ENCODE data around the gene CMIP. TPM values are rescaled to one million over a fixed set of nuclear protein-coding genes. Genes with fewer than 3 reads are reported as not detected.
A peak's percentile ranks its signal among the peaks of the same experiment; 100 is the strongest.

The CMIP gene
- total RNA-seq, 6 experiments from 2014 or later, result 12.2 to 23.0 (median 16.5) TPM

DNA sequence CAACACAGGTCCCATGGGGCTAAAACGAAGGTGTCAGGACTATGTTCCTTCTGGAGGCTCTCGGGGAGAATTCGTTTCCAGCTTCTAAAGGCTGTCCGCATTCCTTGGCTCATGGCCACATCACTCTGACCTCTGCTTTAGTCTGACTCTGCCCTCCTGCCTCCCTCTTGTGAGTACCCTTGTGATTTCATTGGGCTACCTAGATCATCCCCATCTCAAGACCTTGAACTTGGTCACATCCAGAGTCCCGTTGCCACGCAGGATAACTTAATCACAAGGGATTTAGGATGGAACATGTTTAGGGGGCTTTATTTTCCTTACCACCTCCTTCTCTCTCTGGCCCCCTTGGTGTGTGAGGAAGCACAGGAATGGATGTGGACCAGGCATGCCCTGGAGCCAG lies 173.6 kb downstream of the CMIP start:
- 52% methylated on average over 3 of the region's 6 CpGs for WGBS (ENCODE audit: insufficient coverage, low coverage, low lambda C conversion rate, missing lambda C conversion rate)
- no peak for ATAC-seq
- H3K4me1 ChIP-seq, result no peaks in the 10 kb centered on the region
- H3K36me3 ChIP-seq, result no peaks in the 10 kb centered on the region
- H3K27ac ChIP-seq, result peak overlapping the region in 1 of 3 donors; percentile 29
- no peak for DNase-seq
- intact Hi-C loops (cut with DNase I), result loop anchor here in 1 of 2 donors (5.0 kb wide), 1 partner anchor 104 kb away; no protein-coding TSS in a partner anchor
- no peaks in the 10 kb centered on the region for H3K27me3 ChIP-seq
- no peaks in the 10 kb centered on the region for H3K9me3 ChIP-seq
- H3K4me3 ChIP-seq, result no peak overlapping the region
- TF ChIP-seq, protein P1, sequence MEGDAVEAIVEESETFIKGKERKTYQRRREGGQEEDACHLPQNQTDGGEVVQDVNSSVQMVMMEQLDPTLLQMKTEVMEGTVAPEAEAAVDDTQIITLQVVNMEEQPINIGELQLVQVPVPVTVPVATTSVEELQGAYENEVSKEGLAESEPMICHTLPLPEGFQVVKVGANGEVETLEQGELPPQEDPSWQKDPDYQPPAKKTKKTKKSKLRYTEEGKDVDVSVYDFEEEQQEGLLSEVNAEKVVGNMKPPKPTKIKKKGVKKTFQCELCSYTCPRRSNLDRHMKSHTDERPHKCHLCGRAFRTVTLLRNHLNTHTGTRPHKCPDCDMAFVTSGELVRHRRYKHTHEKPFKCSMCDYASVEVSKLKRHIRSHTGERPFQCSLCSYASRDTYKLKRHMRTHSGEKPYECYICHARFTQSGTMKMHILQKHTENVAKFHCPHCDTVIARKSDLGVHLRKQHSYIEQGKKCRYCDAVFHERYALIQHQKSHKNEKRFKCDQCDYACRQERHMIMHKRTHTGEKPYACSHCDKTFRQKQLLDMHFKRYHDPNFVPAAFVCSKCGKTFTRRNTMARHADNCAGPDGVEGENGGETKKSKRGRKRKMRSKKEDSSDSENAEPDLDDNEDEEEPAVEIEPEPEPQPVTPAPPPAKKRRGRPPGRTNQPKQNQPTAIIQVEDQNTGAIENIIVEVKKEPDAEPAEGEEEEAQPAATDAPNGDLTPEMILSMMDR (IDR thresholded peaks at IDR 0.05), result no peak
- no peak for TF ChIP-seq POLR2A (IDR thresholded peaks at IDR 0.05)

DNA sequence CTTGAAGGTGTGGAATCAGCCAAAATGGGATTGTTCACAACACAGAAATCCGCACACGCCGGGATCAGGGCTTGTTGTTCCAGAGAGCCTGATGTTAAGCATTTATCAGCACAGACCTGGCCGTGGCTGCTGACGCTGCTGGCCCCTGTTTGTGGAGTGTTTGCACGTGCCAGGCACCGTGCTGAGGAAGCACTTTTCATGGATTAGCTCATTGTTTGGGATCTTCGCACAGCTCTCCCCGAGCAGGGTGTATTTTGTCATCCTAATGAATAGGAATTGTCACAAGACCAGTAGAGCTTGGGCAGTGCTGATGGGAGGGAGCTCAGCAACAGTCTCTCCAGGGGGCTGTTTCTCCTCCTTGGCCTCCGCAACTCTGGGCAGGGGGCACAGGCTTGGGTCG lies 174.1 kb downstream of the CMIP start:
- peak; percentile 50 to 73 (median 71) for DNase-seq
- peak; percentile 26 to 65 (median 44) for ATAC-seq
- Histone ChIP-seq H3K9me3 (no peaks in the 10 kb centered on the region), H3K4me1 (no peaks in the 10 kb centered on the region), H3K27me3 (no peaks in the 10 kb centered on the region), H3K36me3 (no peaks in the 10 kb centered on the region), H3K27ac (peak overlapping the region in 1 of 3 donors; percentile 29), H3K4me3 (no peak overlapping the region)
- WGBS (ENCODE audit: insufficient coverage, low coverage, low lambda C conversion rate, missing lambda C conversion rate), result 0% methylated on average over 1 of the region's 11 CpGs
- TF ChIP-seq, protein P1 (IDR thresholded peaks at IDR 0.05), result no peak
- no peak for TF ChIP-seq POLR2A (IDR thresholded peaks at IDR 0.05)
- intact Hi-C loops (cut with DNase I), result loop anchor here in 1 of 2 donors (5.0 kb wide), 1 partner anchor 104 kb away; no protein-coding TSS in a partner anchor

- no peak overlapping the region for H3K27ac ChIP-seq
- no peak for DNase-seq
- no peaks in the 10 kb centered on the region for H3K27me3 ChIP-seq
- no peak for ATAC-seq
- no peaks in the 10 kb centered on the region for H3K9me3 ChIP-seq
- whole genome bisulfite sequencing (ENCODE audit: insufficient coverage, low coverage, low lambda C conversion rate, missing lambda C conversion rate), result 90% methylated on average over 2 of the region's 4 CpGs
- intact Hi-C loops (cut with DNase I), result no loop called here
- no peaks in the 10 kb centered on the region for H3K36me3 ChIP-seq
- no peak for TF ChIP-seq POLR2A (IDR thresholded peaks at IDR 0.05)
- TF ChIP-seq, protein P1 (IDR thresholded peaks at IDR 0.05), result no peak
- peaks cover 0 to 3% (median 1%) of the 10 kb centered on the region in 4 donors for H3K4me1 ChIP-seq
- H3K4me3 ChIP-seq, result no peak overlapping the region
These were observed 175.4 kb downstream of the CMIP start for GRCh38 chr16:81620029-81620428.

GRCh38 chr16:81620796-81621195 lies 176.2 kb downstream of the CMIP start:
- WGBS (ENCODE audit: insufficient coverage, low coverage, low lambda C conversion rate, missing lambda C conversion rate), result 81% methylated on average over 6 of the region's 9 CpGs

More at GRCh38 chr16:81620796-81621195, 176.2 kb downstream of the CMIP start:
- intact Hi-C loops (cut with DNase I), result no loop called here
- no peaks in the 10 kb centered on the region for H3K27me3 ChIP-seq
- peaks cover 0 to 10% (median 5%) of the 10 kb centered on the region in 4 donors for H3K4me1 ChIP-seq
- TF ChIP-seq, protein P1 (IDR thresholded peaks at IDR 0.05), result no peak
- TF ChIP-seq POLR2A (IDR thresholded peaks at IDR 0.05), result no peak
- H3K4me3 ChIP-seq, result no peak overlapping the region
- H3K36me3 ChIP-seq, result no peaks in the 10 kb centered on the region
- no peaks in the 10 kb centered on the region for H3K9me3 ChIP-seq
- no peak overlapping the region for H3K27ac ChIP-seq
- DNase-seq, result no peak
- no peak for ATAC-seq

Data from right lobe of liver (tissue), 6 donors.